Left colon (tissue), 2 donors: ENCODE results near the gene UBN1. TPM values are rescaled to one million over a fixed set of nuclear protein-coding genes. Genes with fewer than 3 reads are reported as not detected.

Source experiments
- ATAC-seq: fragments of 200-7000 bp; cut with Tn5 transposase; one replicate; pipeline ENCODE4 v1.9.1; 2020; ENCODE audit warnings: mild to moderate bottlenecking, moderate library complexity
- DNase-seq, 2 donors: peaks; one replicate each; pipeline ENCODE4 v3.0.0-alpha.2; 2020
- intact Hi-C, 2 donors: fragments of 100-400 bp; cut with DNase I in 1 of 2; cut with micrococcal nuclease in 1 of 2; formaldehyde crosslinking; loops; one replicate each; pipeline versions ENCODE4 v1.11.2 to v1.14.0; 2022; cut with DNase I, micrococcal nuclease
- total RNA-seq, 2 donors: library from RNA; stranded (reverse); fragmentation: NEBNext Ultra II Directional; extraction: Animal tissue kit (Norgen Biotek cat#: 25700); gene quantifications; one replicate each; pipeline ENCODE4 v1.2.1, GENCODE V29; 2021
- donor health status: DM: no; HTN: no; CAD: no.
- donor health status: DM: yes; HTN: yes; CAD: no.

UBN1 gene
- total RNA-seq, 2 donors from 2014 or later, result 34.8 to 43.5 TPM

- ATAC-seq, result no peak
- DNase-seq, result no peak
- intact Hi-C loops, result no loop called here
Observed at GRCh38 chr16:4850211-4850610, 2.9 kb downstream of the UBN1 start.

- DNase-seq (no peak), ATAC-seq (peak; percentile 41)
- intact Hi-C loops, result no loop called here
Observed at GRCh38 chr16:4852221-4852872, 5.1 kb downstream of the UBN1 start.

- DNase-seq (no peak), ATAC-seq (no peak)
- intact Hi-C loops, result no loop called here
Observed at GRCh38 chr16:4855371-4855770, 8.1 kb downstream of the UBN1 start.

- DNase-seq (no peak), ATAC-seq (no peak)
- intact Hi-C loops, result no loop called here
Observed at GRCh38 chr16:4855804-4856203, 8.5 kb downstream of the UBN1 start.

GRCh38 chr16:4859190-4859899, 12.1 kb downstream of the UBN1 start:
- intact Hi-C loops, result no loop called here
- DNase-seq, result no peak

GRCh38 chr16:4859900-4860255, 12.6 kb downstream of the UBN1 start:
- DNase-seq (no peak), ATAC-seq (no peak)
- intact Hi-C loops, result no loop called here

More at GRCh38 chr16:4859190-4859899, 12.1 kb downstream of the UBN1 start:
- ATAC-seq, result no peak

GRCh38 chr16:4860727-4861342, 13.6 kb downstream of the UBN1 start:
- DNase-seq, result no peak
- ATAC-seq, result no peak
- intact Hi-C loops, result no loop called here

- DNase-seq, result no peak
- ATAC-seq, result peak; percentile 77
Observed at GRCh38 chr16:4862639-4863038, 15.4 kb downstream of the UBN1 start.

GRCh38 chr16:4864728-4865127, 17.4 kb downstream of the UBN1 start:
- intact Hi-C loops, result no loop called here
- ATAC-seq (no peak), DNase-seq (no peak)

More at GRCh38 chr16:4862639-4863038, 15.4 kb downstream of the UBN1 start:
- intact Hi-C loops, result no loop called here

- no peak for ATAC-seq
- DNase-seq, result no peak
- intact Hi-C loops, result no loop called here
Observed at GRCh38 chr16:4865231-4865860, 18.1 kb downstream of the UBN1 start.

GRCh38 chr16:4866586-4866985, 19.3 kb downstream of the UBN1 start:
- ATAC-seq (no peak), DNase-seq (no peak)
- intact Hi-C loops, result no loop called here

- intact Hi-C loops, result no loop called here
- no peak for DNase-seq
- no peak for ATAC-seq
Observed at GRCh38 chr16:4868026-4868425, 20.7 kb downstream of the UBN1 start.

- ATAC-seq (peak; percentile 82), DNase-seq (no peak)
- intact Hi-C loops, result no loop called here
Observed at GRCh38 chr16:4868535-4868934, 21.3 kb downstream of the UBN1 start.

- no peak for DNase-seq
Observed at GRCh38 chr16:4869147-4869805, 22.0 kb downstream of the UBN1 start.

GRCh38 chr16:4870138-4870671, 22.9 kb downstream of the UBN1 start:
- intact Hi-C loops, result no loop called here
- no peak for ATAC-seq
- DNase-seq, result no peak

More at GRCh38 chr16:4869147-4869805, 22.0 kb downstream of the UBN1 start:
- ATAC-seq, result peak; percentile 41
- intact Hi-C loops, result no loop called here

GRCh38 chr16:4871071-4871470, 23.8 kb downstream of the UBN1 start:
- DNase-seq (no peak), ATAC-seq (no peak)
- intact Hi-C loops, result no loop called here

- intact Hi-C loops, result no loop called here
- ATAC-seq, result no peak
- no peak for DNase-seq
Observed at GRCh38 chr16:4873091-4873490, 25.8 kb downstream of the UBN1 start.

- no peak for ATAC-seq
- intact Hi-C loops, result no loop called here
- DNase-seq, result no peak
Observed at GRCh38 chr16:4874666-4875065, 27.4 kb downstream of the UBN1 start.
